ENCODE results near the gene PSMA5. TPM values are rescaled to one million over a fixed set of nuclear protein-coding genes. Genes with fewer than 3 reads are reported as not detected.

The PSMA5 gene
- total RNA-seq, 2 donors from 2014 or later, result 8.6 to 8.9 TPM

DNA sequence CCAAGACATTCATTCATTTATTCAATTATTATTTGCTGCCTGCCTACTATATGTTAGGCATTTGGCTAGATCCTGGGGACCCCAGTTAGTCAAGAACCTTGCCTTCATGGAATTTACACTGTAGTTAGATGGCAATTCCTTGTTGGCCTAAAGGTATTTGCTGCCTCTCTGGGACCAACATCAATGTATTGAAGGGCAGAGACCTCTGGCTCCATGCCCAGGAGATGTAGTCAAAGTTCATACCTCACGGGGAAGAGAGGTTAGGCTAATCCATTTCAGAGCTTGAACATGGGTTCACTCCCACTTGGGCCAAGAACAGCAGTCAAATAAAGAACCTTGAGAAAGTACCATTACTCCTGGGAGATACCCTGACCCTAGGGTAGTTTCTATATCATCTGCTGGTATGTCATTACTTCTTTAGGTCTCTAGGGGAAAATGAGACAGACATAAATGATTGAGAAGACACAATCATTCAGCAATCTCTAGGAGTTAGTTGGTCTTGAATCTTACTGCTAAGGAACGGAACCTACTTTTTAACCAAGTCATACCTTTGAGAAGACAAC lies 60.5 kb downstream of the PSMA5 start:
- H3K4me3 ChIP-seq, result no peak overlapping the region
- 63 to 74% methylated on average over 2 of the region's 2 CpGs for WGBS, 2 donors
- no peaks in the 10 kb centered on the region for H3K9me3 ChIP-seq
- TF ChIP-seq, protein P1, sequence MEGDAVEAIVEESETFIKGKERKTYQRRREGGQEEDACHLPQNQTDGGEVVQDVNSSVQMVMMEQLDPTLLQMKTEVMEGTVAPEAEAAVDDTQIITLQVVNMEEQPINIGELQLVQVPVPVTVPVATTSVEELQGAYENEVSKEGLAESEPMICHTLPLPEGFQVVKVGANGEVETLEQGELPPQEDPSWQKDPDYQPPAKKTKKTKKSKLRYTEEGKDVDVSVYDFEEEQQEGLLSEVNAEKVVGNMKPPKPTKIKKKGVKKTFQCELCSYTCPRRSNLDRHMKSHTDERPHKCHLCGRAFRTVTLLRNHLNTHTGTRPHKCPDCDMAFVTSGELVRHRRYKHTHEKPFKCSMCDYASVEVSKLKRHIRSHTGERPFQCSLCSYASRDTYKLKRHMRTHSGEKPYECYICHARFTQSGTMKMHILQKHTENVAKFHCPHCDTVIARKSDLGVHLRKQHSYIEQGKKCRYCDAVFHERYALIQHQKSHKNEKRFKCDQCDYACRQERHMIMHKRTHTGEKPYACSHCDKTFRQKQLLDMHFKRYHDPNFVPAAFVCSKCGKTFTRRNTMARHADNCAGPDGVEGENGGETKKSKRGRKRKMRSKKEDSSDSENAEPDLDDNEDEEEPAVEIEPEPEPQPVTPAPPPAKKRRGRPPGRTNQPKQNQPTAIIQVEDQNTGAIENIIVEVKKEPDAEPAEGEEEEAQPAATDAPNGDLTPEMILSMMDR (IDR thresholded peaks at IDR 0.05), result no peak
- no peak for ATAC-seq
- no peaks in the 10 kb centered on the region for H3K27me3 ChIP-seq
- no peak overlapping the region for H3K27ac ChIP-seq
- no peak for DNase-seq
- peaks cover 0 to 7% of the 10 kb centered on the region in 2 donors for H3K36me3 ChIP-seq (replicated peaks in 1 of 2; ENCODE audit: insufficient read depth in 1 of 2, low read depth in 2 of 2)
- intact Hi-C loops (cut with DNase I), result no loop called here
- no peaks in the 10 kb centered on the region for H3K4me1 ChIP-seq

DNA sequence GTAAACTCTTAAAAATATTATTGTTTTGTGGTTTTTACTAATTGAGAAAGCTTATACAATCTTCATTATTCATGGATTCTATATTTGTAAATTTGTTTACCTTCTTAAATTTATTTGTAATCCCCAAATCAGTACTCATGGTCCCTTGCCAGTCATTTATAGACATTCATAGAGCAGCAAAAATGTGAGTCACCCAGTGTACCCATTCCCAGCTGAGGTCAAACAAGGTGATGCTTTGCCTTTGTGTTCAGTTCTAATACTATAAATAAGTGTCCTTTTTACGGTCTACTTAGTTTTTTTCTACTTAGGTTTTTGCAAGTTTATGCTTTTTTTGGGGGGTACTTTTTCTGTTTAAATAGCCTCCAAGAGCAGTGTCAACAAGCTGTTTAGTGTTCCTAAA lies 64.6 kb downstream of the PSMA5 start:
- H3K27ac ChIP-seq, result no peak overlapping the region
- no peak for TF ChIP-seq POLR2A (IDR thresholded peaks at IDR 0.05)
- TF ChIP-seq, protein P1 (IDR thresholded peaks at IDR 0.05), result no peak
- DNase-seq (no peak), ATAC-seq (no peak)
- H3K4me1 ChIP-seq, result no peaks in the 10 kb centered on the region
- WGBS, 2 donors, result 63 to 70% methylated on average over 1 of the region's 1 CpG
- no peaks in the 10 kb centered on the region for H3K27me3 ChIP-seq
- H3K4me3 ChIP-seq, result no peak overlapping the region
- intact Hi-C loops (cut with DNase I), result no loop called here
- no peaks in the 10 kb centered on the region for H3K9me3 ChIP-seq
- H3K36me3 ChIP-seq (replicated peaks in 1 of 2; ENCODE audit: insufficient read depth in 1 of 2, low read depth in 2 of 2), result peaks cover 0 to 7% of the 10 kb centered on the region in 2 donors

DNA sequence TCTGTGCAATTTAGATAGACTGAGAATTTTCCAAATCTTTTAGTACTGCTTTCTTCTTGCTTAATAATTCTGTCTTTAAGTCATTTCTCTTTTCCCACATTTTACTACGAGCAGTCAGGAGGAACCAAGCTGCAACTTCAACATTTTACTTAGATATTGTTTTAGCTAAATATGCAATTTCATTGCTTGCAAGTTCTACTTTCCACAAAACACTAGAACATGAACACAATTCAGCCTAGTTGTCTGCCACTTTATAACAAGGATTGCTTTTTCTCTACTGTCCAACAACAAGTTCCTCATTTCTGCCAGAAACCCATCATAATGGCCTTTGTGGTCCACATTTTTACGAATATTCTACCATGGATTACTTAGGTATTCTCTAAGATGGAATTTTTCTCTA lies 65.2 kb downstream of the PSMA5 start:
- Histone ChIP-seq H3K4me3 (no peak overlapping the region), H3K4me1 (no peaks in the 10 kb centered on the region), H3K27me3 (no peaks in the 10 kb centered on the region), H3K36me3 (replicated peaks in 1 of 2; ENCODE audit: insufficient read depth in 1 of 2, low read depth in 2 of 2) (peaks cover 0 to 6% of the 10 kb centered on the region in 2 donors), H3K27ac (no peak overlapping the region), H3K9me3 (no peaks in the 10 kb centered on the region)
- DNase-seq, result no peak
- 83 to 93% methylated on average over 2 of the region's 2 CpGs for WGBS, 2 donors
- intact Hi-C loops (cut with DNase I), result no loop called here
- no peak for ATAC-seq
- TF ChIP-seq POLR2A (IDR thresholded peaks at IDR 0.05), result no peak
- TF ChIP-seq, protein P1 (IDR thresholded peaks at IDR 0.05), result no peak

DNA sequence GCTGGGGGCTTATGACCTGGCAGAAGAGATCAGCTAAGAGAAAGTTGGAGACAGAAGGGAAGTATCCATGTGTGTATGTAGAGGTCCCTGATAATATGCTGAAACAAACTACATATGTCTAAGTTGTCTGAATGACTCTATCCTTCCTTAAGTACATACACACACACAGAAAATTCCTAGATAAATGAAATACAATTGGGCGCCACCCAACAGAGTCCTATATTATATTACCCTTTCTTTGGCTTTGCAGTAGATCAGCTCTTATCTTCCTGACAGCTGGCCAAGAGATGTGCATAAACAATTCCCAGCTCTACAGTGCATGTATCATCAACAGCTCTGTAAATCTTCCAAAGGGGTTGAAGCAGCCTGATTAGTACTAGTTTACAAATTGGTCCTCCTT lies 68.6 kb downstream of the PSMA5 start:
- Histone ChIP-seq H3K36me3 (replicated peaks in 1 of 2; ENCODE audit: insufficient read depth in 1 of 2, low read depth in 2 of 2) (peaks cover 0 to 5% of the 10 kb centered on the region in 2 donors), H3K4me3 (no peak overlapping the region), H3K27me3 (no peaks in the 10 kb centered on the region), H3K9me3 (no peaks in the 10 kb centered on the region), H3K4me1 (no peaks in the 10 kb centered on the region), H3K27ac (no peak overlapping the region)
- DNase-seq, result no peak
- TF ChIP-seq, protein P1 (IDR thresholded peaks at IDR 0.05), result no peak
- WGBS, 2 donors, result 82 to 94% methylated on average over 1 of the region's 1 CpG
- intact Hi-C loops (cut with DNase I), result no loop called here
- no peak for ATAC-seq

DNA sequence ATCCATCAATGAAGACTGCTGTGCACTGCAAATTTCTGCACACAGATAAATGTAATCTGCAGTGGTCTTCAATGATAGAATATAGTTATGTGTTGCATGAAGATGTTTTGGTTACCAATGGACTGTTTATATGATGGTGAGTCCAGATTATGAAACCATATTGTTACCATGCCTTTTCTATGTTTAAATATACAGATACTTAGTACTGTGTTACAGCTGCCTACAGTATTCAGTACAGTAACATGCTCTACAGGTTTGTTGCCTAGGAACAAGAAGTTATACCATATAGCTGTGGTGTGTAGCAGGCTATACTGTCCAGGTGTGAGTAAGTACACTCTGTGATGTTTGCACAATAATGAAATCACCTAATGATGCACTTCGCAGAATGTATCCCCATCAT lies 69.3 kb downstream of the PSMA5 start:
- 88 to 100% methylated on average over 1 of the region's 1 CpG for WGBS, 2 donors
- intact Hi-C loops (cut with DNase I), result no loop called here
- no peaks in the 10 kb centered on the region for H3K4me1 ChIP-seq
- no peak for TF ChIP-seq POLR2A (IDR thresholded peaks at IDR 0.05)
- TF ChIP-seq, protein P1 (IDR thresholded peaks at IDR 0.05), result no peak
- DNase-seq (no peak), ATAC-seq (no peak)
- H3K9me3 ChIP-seq, result no peaks in the 10 kb centered on the region
- no peaks in the 10 kb centered on the region for H3K27me3 ChIP-seq
- H3K36me3 ChIP-seq (replicated peaks in 1 of 2; ENCODE audit: insufficient read depth in 1 of 2, low read depth in 2 of 2), result peaks cover 0 to 5% of the 10 kb centered on the region in 2 donors
- H3K27ac ChIP-seq, result no peak overlapping the region
- no peak overlapping the region for H3K4me3 ChIP-seq
